HS-27A (cell line): Measurements from ENCODE around the gene ARHGEF37.
A peak's percentile ranks its signal among the peaks of the same experiment; 100 is the strongest.

Experiments
- DNase-seq: peaks from one replicate; pipeline ENCODE4 v3.0.0-alpha.2; 2012; ENCODE audit warnings: low read depth, missing footprints

ARHGEF37 gene

GRCh38 chr5:149600932-149601331, 19.6 kb downstream of the ARHGEF37 start:
- DNase-seq = no peak

DNA sequence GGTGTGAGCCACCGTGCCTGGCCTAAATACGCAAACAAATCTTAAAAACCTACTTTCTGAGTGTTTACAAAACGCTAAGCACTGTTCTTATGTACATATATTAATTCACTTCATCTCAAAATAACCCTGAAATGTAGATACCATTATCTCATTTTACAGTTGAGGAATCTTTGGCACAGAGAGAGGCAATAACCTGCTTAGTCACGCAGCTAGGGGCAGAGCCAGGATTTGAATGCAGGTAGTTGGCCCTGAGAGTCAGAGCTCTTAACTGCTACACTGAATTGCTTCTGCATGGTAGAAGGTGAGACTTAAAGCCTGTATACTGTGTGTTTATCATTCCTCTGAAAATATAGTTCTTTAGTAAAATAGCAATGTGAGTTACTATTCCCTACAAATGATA, 21.9 kb downstream of the ARHGEF37 start:
- no peak for DNase-seq

DNA sequence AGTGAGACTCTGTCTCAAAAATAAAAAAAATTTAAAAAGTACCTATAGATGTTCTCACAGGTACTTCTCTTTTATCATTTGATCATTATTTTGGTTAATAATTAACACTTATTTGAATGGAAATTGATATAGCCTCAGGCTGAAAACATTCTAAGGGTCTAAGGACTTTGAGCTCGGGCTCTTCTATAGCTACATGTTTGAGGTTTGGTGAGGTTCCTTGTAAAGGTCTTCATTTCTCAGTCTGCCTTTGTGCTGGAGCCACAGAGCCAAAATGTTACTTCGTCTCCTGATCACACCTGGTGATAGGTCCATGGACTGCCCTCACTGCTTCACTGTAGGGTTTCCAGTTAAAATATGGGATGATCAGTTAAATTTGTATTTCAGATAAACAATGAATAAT, 22.6 kb downstream of the ARHGEF37 start:
- no peak for DNase-seq

- no peak for DNase-seq
Measured at GRCh38 chr5:149604321-149604720, 23.0 kb downstream of the ARHGEF37 start.

GRCh38 chr5:149605354-149605997, 24.2 kb downstream of the ARHGEF37 start:
- no peak for DNase-seq

- DNase-seq = peak; percentile 80
Measured at GRCh38 chr5:149605998-149606724, 24.9 kb downstream of the ARHGEF37 start.

GRCh38 chr5:149608936-149609545, 27.7 kb downstream of the ARHGEF37 start:
- no peak for DNase-seq

GRCh38 chr5:149609640-149610219, 28.4 kb downstream of the ARHGEF37 start:
- DNase-seq = no peak

- no peak for DNase-seq
Measured at GRCh38 chr5:149610589-149611255, 29.4 kb downstream of the ARHGEF37 start.

GRCh38 chr5:149611326-149611725, 30.0 kb downstream of the ARHGEF37 start:
- no peak for DNase-seq

DNA sequence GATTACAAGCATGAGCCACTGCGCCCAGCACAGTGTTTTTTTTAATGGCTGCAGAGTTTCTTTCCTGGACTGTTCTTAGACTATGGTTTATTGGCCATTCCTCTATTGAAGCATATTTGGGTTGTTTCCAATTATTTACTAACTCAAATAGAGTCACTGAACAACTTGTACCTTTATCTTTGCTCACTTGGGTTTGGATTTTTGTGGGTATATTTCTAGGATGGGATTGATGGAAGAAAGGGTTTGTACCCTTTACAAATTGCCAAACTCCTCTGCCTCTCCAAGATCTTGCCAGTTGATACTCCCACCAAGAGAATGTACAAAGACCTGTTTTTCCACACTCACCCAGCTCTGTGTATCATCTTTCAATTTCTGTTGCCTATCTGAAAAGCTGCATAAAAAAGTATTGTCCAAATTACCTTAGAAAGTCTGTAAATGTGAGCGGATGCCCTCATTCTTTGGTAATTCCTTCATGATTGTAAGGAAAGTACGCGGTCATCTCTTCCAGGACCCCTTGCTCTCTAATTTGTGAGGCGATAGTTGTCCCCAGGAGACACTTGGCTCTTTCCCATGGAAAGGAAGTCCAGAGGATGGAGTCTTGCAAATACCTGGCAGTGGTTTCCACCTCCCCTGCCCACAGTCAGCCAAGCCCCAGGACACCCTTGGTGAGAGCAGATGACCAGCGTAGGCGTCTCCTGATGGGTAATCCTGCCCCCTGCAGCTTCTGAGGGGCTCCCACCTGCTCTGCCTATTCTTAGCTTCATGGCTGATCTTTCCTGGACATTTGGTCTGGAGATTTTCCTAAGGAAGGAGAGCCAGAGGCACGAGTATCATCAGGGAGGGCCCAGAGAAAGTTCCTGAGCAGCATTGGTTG, 33.0 kb downstream of the ARHGEF37 start:
- no peak for DNase-seq

- DNase-seq = no peak
Measured at GRCh38 chr5:149615976-149616375, 34.7 kb downstream of the ARHGEF37 start.

DNA sequence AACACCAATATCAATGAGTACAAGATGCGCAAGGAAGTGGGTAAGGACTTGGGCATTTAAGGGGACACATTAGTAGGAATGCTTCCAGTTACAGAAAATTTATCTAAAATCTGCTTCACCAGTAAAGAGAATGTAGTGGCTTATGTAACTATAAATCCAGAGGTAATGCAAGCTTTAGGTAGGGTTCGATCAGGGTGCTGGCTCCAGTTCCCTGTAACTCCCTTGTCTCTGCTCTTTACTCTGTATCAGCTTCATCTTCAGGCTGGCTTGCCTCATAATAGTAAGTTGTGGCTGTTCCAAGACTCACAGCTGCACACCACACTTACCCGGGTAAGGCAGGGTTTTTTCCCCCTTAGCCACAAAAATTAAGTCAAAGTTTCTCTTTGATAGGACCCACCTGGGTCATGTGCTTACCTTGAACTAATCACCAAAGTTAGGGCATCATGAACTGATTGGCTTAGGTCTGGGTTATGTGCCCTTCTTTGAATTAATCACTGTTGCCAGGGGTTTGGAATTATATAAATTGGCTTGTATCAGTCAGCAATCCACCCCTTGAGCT, 35.5 kb downstream of the ARHGEF37 start:
- DNase-seq = no peak

DNA sequence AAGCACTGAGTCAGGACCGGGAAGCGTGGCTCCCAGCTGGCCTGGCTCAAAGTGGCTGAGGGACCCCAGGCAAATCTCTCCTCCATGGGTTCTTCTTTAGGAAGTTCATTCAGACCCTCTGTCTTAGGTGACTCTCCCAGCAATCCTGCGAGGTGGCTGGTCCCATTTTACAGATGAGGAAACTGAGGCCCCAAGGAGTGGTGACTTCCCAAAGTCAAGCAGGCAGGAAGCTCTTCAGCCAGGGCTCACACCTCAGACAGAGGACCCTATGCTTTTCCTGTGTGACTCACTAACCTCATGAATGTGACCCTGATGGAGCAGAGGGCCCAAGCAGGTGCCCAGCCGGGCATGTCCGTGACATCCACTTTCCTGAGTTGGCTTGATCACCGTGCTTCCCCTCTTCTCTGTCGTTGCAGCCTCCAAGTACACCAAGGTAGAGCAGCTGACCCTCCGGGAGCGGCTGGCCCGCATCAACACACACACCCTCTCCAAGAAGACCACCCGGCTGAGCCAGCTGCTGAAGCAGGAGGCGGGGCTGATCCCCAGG, 36.5 kb downstream of the ARHGEF37 start:
- no peak for DNase-seq

DNA sequence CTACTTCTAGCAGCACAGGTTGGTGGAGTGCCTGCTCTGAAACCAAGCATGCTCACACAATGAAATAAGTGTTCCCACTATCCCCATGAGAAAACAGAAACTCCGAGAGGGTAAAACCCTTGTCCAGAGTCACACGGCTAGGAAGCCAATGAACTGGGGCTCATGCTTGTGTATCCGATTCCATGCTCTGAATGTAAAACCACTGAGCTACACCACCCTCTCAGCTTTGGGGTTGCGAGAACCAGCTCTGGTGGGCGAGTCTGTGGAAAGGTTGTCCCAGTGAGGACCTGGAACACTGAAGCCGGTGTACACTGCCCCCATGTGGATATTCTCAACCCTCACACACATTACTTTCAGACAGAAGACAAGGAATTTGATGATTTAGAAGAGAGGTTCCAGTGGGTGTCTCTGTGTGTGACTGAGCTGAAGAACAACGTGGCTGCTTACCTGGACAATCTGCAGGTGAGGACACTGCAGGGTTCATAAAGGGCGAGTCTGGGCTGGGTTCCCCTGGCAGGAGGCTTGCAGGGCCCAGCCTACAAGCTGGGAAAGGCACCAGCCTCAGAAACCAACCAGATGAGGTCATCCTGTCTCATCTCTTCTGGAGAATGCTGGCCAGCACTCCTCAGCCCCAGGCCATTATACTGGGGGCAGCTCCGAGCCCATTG, 37.4 kb downstream of the ARHGEF37 start:
- no peak for DNase-seq

DNA sequence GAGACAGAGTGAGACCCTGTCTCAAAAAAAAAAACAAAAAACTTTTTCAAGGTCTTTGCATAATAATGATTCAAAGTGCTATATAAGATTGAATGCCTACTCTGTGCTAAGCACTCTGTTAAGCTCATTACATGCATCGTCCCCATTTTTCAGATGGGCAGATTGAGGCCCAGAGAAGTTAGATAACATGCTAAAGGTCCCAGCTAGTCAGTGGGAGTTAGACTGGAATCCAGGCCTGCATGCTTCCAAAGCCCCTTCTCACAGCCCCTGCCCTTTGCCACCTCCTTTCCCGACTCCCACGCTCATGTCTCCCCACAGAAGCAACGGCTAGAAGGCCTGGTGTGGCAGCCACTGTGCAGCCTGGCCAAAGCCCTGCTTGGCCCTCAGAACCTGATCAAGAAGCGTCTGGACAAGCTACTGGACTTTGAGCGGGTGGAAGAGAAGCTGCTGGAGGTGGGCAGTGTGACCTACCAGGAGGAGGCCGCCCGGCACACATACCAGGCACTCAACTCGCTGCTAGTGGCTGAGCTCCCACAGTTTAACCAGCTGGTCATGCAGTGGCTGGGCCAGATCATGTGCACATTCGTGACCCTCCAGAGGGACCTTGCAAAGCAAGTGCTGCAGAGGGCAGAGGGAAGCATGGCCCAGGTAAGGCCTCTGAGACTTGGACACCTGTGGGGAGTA, 40.3 kb downstream of the ARHGEF37 start:
- no peak for DNase-seq

DNA sequence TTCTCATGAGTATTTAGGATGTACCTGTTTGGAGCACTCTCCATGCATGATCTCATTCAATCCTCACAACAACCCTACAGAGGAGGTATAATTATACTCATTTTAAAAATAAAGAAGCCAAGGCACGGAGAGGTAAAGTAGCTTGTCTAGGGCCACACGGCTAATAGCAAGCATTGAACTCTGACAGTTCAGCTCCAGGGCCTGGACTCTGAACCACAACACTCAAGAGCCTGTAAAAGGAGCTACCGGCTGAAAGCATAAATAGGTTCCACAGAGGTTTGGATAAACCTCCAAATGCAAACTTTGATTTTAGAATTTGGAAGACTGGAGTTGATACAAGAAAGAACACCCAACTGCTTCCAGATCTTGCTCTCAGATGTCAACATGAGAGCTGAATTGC, 41.2 kb downstream of the ARHGEF37 start:
- no peak for DNase-seq

DNA sequence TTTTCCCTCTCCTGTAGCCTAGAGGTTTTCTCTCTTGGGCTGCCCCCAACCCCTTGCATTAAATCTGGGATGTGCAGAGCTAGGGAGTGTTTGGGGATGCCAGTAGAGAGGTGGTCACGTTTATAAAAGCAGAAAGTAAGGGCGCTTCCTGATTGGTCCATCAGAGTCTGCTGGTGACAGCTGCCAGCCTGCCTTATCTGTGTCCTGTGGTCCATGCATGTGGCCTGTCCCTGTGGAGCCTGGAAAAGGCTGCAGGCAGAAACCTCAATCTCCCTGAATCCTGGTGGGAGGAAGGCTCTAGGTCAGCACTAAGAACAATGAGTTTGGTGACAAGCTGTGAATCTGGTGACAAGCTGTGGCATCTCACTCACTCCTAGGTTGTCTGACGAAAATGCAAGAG, 42.2 kb downstream of the ARHGEF37 start:
- no peak for DNase-seq

- no peak for DNase-seq
Measured at GRCh38 chr5:149627070-149627469, 45.8 kb downstream of the ARHGEF37 start.

GRCh38 chr5:149628221-149628620, 46.9 kb downstream of the ARHGEF37 start:
- no peak for DNase-seq
